ENCODE measurements around the gene ULBP3.

DNA sequence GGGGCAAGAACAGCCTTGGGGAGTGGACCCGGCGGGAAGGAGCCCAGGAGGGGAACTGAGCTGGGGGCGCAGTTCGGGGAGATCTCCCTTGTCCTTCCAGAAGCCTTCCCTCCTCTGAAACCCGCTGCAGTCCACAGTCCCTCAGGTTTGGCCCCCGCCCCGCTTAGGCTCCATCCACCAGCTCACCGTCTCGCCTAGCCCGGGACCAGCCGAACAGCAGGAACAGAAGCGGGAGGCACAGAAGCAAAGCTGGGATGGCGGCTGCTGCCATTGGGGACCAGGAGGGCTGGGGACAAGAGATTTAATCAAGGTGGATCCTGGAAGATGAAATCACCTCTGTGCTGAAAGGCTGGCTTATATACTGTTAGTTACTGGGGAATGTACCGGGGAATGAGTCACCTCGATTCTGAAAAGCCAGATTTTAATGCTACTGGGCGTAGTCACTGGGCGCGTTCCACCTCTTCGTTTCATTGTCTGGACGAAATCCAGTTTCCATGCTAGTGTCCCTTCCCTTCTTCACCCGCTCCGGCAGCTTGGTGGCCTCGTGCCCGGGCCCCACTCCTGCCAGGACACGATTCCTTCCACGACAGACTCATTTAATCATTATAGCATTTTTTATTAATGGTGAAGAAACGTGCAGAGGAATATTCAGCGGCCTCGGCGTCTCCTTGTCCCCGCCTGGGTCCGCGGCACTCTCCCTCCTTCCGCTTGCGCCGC, 43.6 kb downstream of the ULBP3 start, which contains the start of gene RAET1L:
- TF ChIP-seq RAD21 (IDR thresholded peaks at IDR 0.05; ENCODE audit: low read depth) = no peak
- TF ChIP-seq, protein P1, sequence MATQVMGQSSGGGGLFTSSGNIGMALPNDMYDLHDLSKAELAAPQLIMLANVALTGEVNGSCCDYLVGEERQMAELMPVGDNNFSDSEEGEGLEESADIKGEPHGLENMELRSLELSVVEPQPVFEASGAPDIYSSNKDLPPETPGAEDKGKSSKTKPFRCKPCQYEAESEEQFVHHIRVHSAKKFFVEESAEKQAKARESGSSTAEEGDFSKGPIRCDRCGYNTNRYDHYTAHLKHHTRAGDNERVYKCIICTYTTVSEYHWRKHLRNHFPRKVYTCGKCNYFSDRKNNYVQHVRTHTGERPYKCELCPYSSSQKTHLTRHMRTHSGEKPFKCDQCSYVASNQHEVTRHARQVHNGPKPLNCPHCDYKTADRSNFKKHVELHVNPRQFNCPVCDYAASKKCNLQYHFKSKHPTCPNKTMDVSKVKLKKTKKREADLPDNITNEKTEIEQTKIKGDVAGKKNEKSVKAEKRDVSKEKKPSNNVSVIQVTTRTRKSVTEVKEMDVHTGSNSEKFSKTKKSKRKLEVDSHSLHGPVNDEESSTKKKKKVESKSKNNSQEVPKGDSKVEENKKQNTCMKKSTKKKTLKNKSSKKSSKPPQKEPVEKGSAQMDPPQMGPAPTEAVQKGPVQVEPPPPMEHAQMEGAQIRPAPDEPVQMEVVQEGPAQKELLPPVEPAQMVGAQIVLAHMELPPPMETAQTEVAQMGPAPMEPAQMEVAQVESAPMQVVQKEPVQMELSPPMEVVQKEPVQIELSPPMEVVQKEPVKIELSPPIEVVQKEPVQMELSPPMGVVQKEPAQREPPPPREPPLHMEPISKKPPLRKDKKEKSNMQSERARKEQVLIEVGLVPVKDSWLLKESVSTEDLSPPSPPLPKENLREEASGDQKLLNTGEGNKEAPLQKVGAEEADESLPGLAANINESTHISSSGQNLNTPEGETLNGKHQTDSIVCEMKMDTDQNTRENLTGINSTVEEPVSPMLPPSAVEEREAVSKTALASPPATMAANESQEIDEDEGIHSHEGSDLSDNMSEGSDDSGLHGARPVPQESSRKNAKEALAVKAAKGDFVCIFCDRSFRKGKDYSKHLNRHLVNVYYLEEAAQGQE (IDR thresholded peaks at IDR 0.05; ENCODE audit: low read depth) = no peak
- TF ChIP-seq, protein P2, sequence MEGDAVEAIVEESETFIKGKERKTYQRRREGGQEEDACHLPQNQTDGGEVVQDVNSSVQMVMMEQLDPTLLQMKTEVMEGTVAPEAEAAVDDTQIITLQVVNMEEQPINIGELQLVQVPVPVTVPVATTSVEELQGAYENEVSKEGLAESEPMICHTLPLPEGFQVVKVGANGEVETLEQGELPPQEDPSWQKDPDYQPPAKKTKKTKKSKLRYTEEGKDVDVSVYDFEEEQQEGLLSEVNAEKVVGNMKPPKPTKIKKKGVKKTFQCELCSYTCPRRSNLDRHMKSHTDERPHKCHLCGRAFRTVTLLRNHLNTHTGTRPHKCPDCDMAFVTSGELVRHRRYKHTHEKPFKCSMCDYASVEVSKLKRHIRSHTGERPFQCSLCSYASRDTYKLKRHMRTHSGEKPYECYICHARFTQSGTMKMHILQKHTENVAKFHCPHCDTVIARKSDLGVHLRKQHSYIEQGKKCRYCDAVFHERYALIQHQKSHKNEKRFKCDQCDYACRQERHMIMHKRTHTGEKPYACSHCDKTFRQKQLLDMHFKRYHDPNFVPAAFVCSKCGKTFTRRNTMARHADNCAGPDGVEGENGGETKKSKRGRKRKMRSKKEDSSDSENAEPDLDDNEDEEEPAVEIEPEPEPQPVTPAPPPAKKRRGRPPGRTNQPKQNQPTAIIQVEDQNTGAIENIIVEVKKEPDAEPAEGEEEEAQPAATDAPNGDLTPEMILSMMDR (IDR thresholded peaks at IDR 0.05 in 2 of 3, conservative IDR thresholded peaks at IDR 0.05 in 1 of 3; ENCODE audit: borderline replicate concordance in 1 of 3, insufficient read depth in 1 of 3, low read depth in 2 of 3, low read length in 2 of 3) = no peak
- no peak for TF ChIP-seq SIN3A (IDR thresholded peaks at IDR 0.05; ENCODE audit: low read depth)
- no peak for TF ChIP-seq POLR2A (IDR thresholded peaks at IDR 0.05; ENCODE audit: borderline replicate concordance, extremely low read depth, insufficient read depth, insufficient read length)

All from HCT116 (cell line).